ENCODE data around the gene CLCA2.
A peak's percentile ranks its signal among the peaks of the same experiment; 100 is the strongest.

CLCA2 gene

DNA sequence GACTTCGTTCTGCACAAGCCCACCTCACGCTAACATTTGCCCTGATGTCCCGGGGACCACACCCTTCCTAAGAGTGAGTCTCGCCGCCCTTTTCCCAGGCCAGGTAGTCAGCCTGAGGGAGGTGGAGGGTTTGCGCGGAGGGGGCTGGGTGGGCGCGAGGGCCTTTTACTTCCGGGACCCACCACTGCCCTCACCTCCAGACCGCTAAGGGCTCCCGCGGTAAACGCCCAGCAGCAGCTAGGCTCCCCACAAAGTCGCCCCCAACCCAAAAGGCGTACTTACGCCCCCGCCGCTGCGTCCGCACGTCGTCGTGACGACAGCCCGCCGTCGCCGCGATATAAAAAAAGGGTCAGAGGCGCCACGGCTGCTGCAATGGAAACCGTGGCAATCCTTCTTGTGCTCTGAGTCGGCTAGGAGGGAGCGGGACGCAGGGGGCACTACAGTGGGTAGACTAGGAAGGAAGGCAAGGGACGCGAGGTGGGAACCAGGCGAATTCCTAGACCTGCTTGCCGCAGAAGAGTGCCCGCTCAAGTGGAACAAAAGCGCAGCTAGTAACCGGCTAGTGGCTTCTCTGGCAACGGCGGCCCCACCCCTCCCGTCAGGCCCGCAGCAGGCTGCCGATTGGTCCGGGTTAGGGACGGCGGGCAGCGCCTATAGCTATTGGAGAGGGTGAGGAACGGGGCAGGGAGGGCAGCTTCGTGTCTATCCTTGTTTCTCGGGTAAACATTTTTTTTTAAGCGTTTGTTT lies 28.0 kb upstream of the CLCA2 start, which contains the start of gene ODF2L:
ODF2L (minus strand) TSS at position 573 of the 747 bp plus-strand sequence. CDS start 9,296 bp downstream, outside the sequence.
- Histone ChIP-seq H3K27me3 (ENCODE audit: control insufficient read depth in 1 of 2, insufficient read depth in 2 of 2, low read length in 2 of 2) (no peaks in the 10 kb centered on the region), H3K27ac (ENCODE audit: low read length) (peak within 1 kb of the TSS; percentile 56), H3K4me3 (ENCODE audit: low read length in 2 of 2) (peak within 1 kb of the TSS; percentile 98), H3K4me1 (ENCODE audit: control insufficient read depth, insufficient read depth, low read length) (peaks cover 10% of the 10 kb centered on the region), H3K9me3 (ENCODE audit: control insufficient read depth in 2 of 2, low read length in 2 of 2) (no peaks in the 10 kb centered on the region), H3K9ac (ENCODE audit: low read length in 2 of 2) (peak within 1 kb of the TSS; percentile 72 to 81), H3K36me3 (ENCODE audit: control insufficient read depth in 2 of 2, insufficient read depth in 2 of 2, low read length in 2 of 2) (no peaks in the 10 kb centered on the region)

GRCh38 chr1:86396498-86396890 lies 27.5 kb upstream of the CLCA2 start:
- peaks cover 10% of the 10 kb centered on the region for H3K4me1 ChIP-seq (ENCODE audit: control insufficient read depth, insufficient read depth, low read length)

DNA sequence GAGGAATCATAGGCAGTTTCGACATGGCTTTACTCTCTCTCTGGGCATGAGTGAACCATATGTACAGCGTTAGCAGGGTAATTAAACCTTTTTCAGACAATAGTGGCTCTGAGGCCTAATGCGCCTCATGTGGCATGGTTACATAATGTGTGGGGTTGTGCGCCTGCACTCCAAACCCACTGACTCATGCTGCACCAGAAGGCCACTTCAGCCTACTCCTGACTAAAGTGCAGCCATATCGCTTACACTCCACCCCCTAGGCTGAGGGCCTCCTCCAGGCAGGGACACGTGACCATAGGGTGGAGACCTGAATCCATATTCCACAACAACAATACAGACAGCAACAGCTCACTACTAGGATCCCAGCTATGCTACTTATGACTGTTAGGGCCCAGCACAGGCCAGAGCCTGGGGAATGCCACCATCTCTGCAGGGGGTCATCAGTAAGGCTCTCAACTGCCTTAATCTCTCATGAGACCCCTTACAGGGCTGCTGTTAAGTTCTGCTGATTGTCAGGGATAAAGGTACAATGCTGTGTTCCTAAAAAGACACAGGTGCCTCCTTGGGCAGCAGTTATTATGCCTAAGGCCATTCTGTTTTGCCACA lies 14.5 kb upstream of the CLCA2 start:
- H3K36me3 ChIP-seq (ENCODE audit: control insufficient read depth in 2 of 2, insufficient read depth in 2 of 2, low read length in 2 of 2): no peaks in the 10 kb centered on the region
- no peaks in the 10 kb centered on the region for H3K27me3 ChIP-seq (ENCODE audit: control insufficient read depth in 1 of 2, insufficient read depth in 2 of 2, low read length in 2 of 2)
- H3K4me3 ChIP-seq (ENCODE audit: low read length in 2 of 2): no peak overlapping the region
- no peaks in the 10 kb centered on the region for H3K9me3 ChIP-seq (ENCODE audit: control insufficient read depth in 2 of 2, low read length in 2 of 2)
- no peak overlapping the region for H3K9ac ChIP-seq (ENCODE audit: low read length in 2 of 2)
- no peaks in the 10 kb centered on the region for H3K4me1 ChIP-seq (ENCODE audit: control insufficient read depth, insufficient read depth, low read length)
- no peak overlapping the region for H3K27ac ChIP-seq (ENCODE audit: low read length)

More at GRCh38 chr1:86396498-86396890, 27.5 kb upstream of the CLCA2 start:
- H3K9ac ChIP-seq (ENCODE audit: low read length in 2 of 2): peak overlapping the region; percentile 72 to 81
- H3K9me3 ChIP-seq (ENCODE audit: control insufficient read depth in 2 of 2, low read length in 2 of 2): no peaks in the 10 kb centered on the region
- H3K27me3 ChIP-seq (ENCODE audit: control insufficient read depth in 1 of 2, insufficient read depth in 2 of 2, low read length in 2 of 2): no peaks in the 10 kb centered on the region
- H3K4me3 ChIP-seq (ENCODE audit: low read length in 2 of 2): peak overlapping the region; percentile 98
- no peaks in the 10 kb centered on the region for H3K36me3 ChIP-seq (ENCODE audit: control insufficient read depth in 2 of 2, insufficient read depth in 2 of 2, low read length in 2 of 2)
- H3K27ac ChIP-seq (ENCODE audit: low read length): peak overlapping the region; percentile 56

GRCh38 chr1:86410879-86411278 lies 13.1 kb upstream of the CLCA2 start:
- no peaks in the 10 kb centered on the region for H3K27me3 ChIP-seq (ENCODE audit: control insufficient read depth in 1 of 2, insufficient read depth in 2 of 2, low read length in 2 of 2)
- H3K4me1 ChIP-seq (ENCODE audit: control insufficient read depth, insufficient read depth, low read length): no peaks in the 10 kb centered on the region
- no peaks in the 10 kb centered on the region for H3K36me3 ChIP-seq (ENCODE audit: control insufficient read depth in 2 of 2, insufficient read depth in 2 of 2, low read length in 2 of 2)
- no peak overlapping the region for H3K4me3 ChIP-seq (ENCODE audit: low read length in 2 of 2)
- H3K9me3 ChIP-seq (ENCODE audit: control insufficient read depth in 2 of 2, low read length in 2 of 2): no peaks in the 10 kb centered on the region
- H3K27ac ChIP-seq (ENCODE audit: low read length): no peak overlapping the region
- H3K9ac ChIP-seq (ENCODE audit: low read length in 2 of 2): no peak overlapping the region

DNA sequence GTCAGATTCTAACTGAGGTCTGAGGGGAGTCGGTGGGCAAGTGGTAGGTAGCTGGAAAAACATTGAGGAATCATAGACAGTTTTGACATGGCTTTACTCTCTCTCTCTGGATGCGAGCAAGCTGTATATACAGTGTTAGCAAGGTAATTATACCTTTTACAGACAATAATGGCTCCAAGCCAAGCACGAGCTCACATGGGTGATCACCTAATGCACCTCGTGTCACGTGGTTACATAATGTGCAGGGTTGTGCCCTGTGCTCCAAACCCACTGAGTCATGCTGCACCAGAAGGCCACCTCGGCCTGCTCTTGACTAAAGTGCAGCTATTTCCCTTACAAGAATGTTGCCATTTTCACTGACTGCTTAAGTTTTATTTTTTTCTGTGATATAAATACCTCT lies 7.6 kb upstream of the CLCA2 start:
- Histone ChIP-seq H3K9ac (ENCODE audit: low read length in 2 of 2) (no peak overlapping the region), H3K27ac (ENCODE audit: low read length) (no peak overlapping the region), H3K4me1 (ENCODE audit: control insufficient read depth, insufficient read depth, low read length) (no peaks in the 10 kb centered on the region), H3K36me3 (ENCODE audit: control insufficient read depth in 2 of 2, insufficient read depth in 2 of 2, low read length in 2 of 2) (no peaks in the 10 kb centered on the region), H3K27me3 (ENCODE audit: control insufficient read depth in 1 of 2, insufficient read depth in 2 of 2, low read length in 2 of 2) (no peaks in the 10 kb centered on the region), H3K4me3 (ENCODE audit: low read length in 2 of 2) (no peak overlapping the region), H3K9me3 (ENCODE audit: control insufficient read depth in 2 of 2, low read length in 2 of 2) (no peaks in the 10 kb centered on the region)

DNA sequence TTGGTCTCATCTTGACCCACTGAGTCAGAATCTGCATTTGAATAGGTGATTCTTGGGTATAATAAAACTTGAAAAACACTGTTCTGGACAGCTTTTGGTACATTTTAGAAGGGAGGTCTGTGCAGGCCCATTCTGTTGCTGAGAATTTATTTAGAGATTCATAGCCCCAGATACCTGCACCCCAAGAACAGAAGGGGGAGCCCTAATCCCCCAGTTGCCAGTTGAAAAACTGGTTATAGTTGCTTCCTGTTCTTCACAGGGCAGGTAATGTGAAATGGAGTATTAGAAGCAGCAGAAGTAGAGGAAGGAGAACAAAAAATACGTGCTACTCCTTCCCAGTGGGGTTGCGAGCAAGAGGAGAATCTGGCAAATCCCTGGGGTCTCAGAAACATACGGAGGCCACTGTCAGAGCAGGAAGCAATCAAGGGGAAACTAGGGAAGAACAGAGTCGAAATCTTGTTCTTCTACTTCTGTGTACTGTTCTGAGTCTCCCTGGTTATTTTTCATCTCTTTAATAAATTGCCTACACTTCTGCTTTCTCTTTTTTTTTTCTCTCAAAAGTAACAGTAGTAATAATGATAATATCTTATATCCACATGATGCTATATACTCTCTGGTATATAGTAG lies 4.6 kb upstream of the CLCA2 start:
- Histone ChIP-seq H3K4me1 (ENCODE audit: control insufficient read depth, insufficient read depth, low read length) (no peaks in the 10 kb centered on the region), H3K9ac (ENCODE audit: low read length in 2 of 2) (no peak overlapping the region), H3K36me3 (ENCODE audit: control insufficient read depth in 2 of 2, insufficient read depth in 2 of 2, low read length in 2 of 2) (no peaks in the 10 kb centered on the region), H3K27ac (ENCODE audit: low read length) (no peak overlapping the region), H3K9me3 (ENCODE audit: control insufficient read depth in 2 of 2, low read length in 2 of 2) (no peaks in the 10 kb centered on the region), H3K27me3 (ENCODE audit: control insufficient read depth in 1 of 2, insufficient read depth in 2 of 2, low read length in 2 of 2) (no peaks in the 10 kb centered on the region), H3K4me3 (ENCODE audit: low read length in 2 of 2) (no peak overlapping the region)

DNA sequence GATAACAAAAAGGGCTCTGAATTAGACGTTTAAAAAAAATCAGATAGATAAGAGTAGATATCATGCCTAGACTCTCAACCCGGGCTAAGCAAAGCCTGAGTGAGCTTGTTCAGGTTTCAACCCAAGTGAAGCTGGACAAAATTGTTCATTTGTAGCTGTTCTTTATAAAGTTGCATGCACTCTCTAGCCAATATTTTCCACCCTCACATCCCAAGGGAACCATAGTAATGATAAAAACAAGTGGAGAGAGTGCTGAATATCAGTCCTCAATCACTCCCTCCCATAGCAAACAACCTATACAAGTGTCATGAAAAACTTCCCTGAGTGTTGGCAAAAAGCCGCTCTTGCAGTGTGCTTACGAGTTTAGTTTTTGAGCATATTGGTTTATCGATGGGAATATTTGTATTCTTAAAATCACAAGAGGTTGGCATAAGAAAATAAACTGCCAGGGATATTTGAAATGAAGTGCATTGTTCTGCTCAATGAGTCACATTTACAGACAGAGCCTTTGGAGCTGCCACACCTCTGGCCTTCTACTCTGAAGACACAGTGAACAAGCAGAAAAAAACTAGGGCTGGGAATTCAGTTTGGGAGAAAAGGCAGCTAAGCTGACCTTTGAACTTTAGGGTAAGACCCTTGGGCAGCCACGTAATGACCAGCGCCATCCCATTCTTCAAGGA lies 2.2 kb upstream of the CLCA2 start:
- Histone ChIP-seq H3K4me1 (ENCODE audit: control insufficient read depth, insufficient read depth, low read length) (no peaks in the 10 kb centered on the region), H3K9me3 (ENCODE audit: control insufficient read depth in 2 of 2, low read length in 2 of 2) (no peaks in the 10 kb centered on the region), H3K9ac (ENCODE audit: low read length in 2 of 2) (no peak overlapping the region), H3K27ac (ENCODE audit: low read length) (no peak overlapping the region), H3K27me3 (ENCODE audit: control insufficient read depth in 1 of 2, insufficient read depth in 2 of 2, low read length in 2 of 2) (no peaks in the 10 kb centered on the region), H3K4me3 (ENCODE audit: low read length in 2 of 2) (no peak overlapping the region), H3K36me3 (ENCODE audit: control insufficient read depth in 2 of 2, insufficient read depth in 2 of 2, low read length in 2 of 2) (no peaks in the 10 kb centered on the region)

- Histone ChIP-seq H3K27me3 (ENCODE audit: control insufficient read depth in 1 of 2, insufficient read depth in 2 of 2, low read length in 2 of 2) (no peaks in the 10 kb centered on the region), H3K4me1 (ENCODE audit: control insufficient read depth, insufficient read depth, low read length) (no peaks in the 10 kb centered on the region), H3K9ac (ENCODE audit: low read length in 2 of 2) (no peak overlapping the region), H3K27ac (ENCODE audit: low read length) (no peak overlapping the region), H3K9me3 (ENCODE audit: control insufficient read depth in 2 of 2, low read length in 2 of 2) (no peaks in the 10 kb centered on the region), H3K4me3 (ENCODE audit: low read length in 2 of 2) (no peak overlapping the region), H3K36me3 (ENCODE audit: control insufficient read depth in 2 of 2, insufficient read depth in 2 of 2, low read length in 2 of 2) (no peaks in the 10 kb centered on the region)
Observed at GRCh38 chr1:86423473-86423872, 498 bp upstream of the CLCA2 start.

GRCh38 chr1:86429122-86429725 lies 5.3 kb downstream of the CLCA2 start:
- no peak overlapping the region for H3K4me3 ChIP-seq (ENCODE audit: low read length in 2 of 2)
- H3K9ac ChIP-seq (ENCODE audit: low read length in 2 of 2): no peak overlapping the region
- H3K27me3 ChIP-seq (ENCODE audit: control insufficient read depth in 1 of 2, insufficient read depth in 2 of 2, low read length in 2 of 2): no peaks in the 10 kb centered on the region
- H3K4me1 ChIP-seq (ENCODE audit: control insufficient read depth, insufficient read depth, low read length): no peaks in the 10 kb centered on the region
- H3K27ac ChIP-seq (ENCODE audit: low read length): no peak overlapping the region
- H3K36me3 ChIP-seq (ENCODE audit: control insufficient read depth in 2 of 2, insufficient read depth in 2 of 2, low read length in 2 of 2): no peaks in the 10 kb centered on the region
- H3K9me3 ChIP-seq (ENCODE audit: control insufficient read depth in 2 of 2, low read length in 2 of 2): no peaks in the 10 kb centered on the region

- Histone ChIP-seq H3K9ac (ENCODE audit: low read length in 2 of 2) (no peak overlapping the region), H3K36me3 (ENCODE audit: control insufficient read depth in 2 of 2, insufficient read depth in 2 of 2, low read length in 2 of 2) (no peaks in the 10 kb centered on the region), H3K27me3 (ENCODE audit: control insufficient read depth in 1 of 2, insufficient read depth in 2 of 2, low read length in 2 of 2) (no peaks in the 10 kb centered on the region), H3K9me3 (ENCODE audit: control insufficient read depth in 2 of 2, low read length in 2 of 2) (no peaks in the 10 kb centered on the region), H3K27ac (ENCODE audit: low read length) (no peak overlapping the region), H3K4me3 (ENCODE audit: low read length in 2 of 2) (no peak overlapping the region), H3K4me1 (ENCODE audit: control insufficient read depth, insufficient read depth, low read length) (no peaks in the 10 kb centered on the region)
Observed at GRCh38 chr1:86429835-86430234, 5.9 kb downstream of the CLCA2 start.

Measured in stomach smooth muscle (tissue), 2 donors.